Heart left ventricle (tissue), 13 donors: Measurements from ENCODE around the gene VIM.

Experiments
- CTCF ChIP-seq, 12 donors: fragments of 200-600 bp; sonication (generic) in 4 of 12; IDR thresholded peaks; one replicate each; pipeline versions ENCODE4 v1.5.0 to v1.8.0; 2018 to 2022; ENCODE audit warnings: antibody characterized with exemption in 12 of 12, mild to moderate bottlenecking in 5 of 12
- POLR2A ChIP-seq, 2 donors: fragments of 450-650 bp; IDR thresholded peaks; one replicate each; pipeline ENCODE4 v1.6.1; 2017; ENCODE audit warnings: antibody characterized with exemption in 2 of 2, mild to moderate bottlenecking in 2 of 2, moderate library complexity in 2 of 2
- donor health status: ischemic (EF 13 %, LVEDD 7.1; RV severe dilation, severe dysfunction).
- donor health status: DM: no; HTN: yes; CAD: no.
- donor health status: DM: no; HTN: no; CAD: no.
- donor health status: ischemic (EF 25% LVEDD 6.9; RV normal size, moderate dysfunction).
- donor health status: ischemic (EF 25% LVEDD 5.7; RV mildly dilated, moderate dysfunction).
- donor health status: ischemic (EF 35%, LVEDD 5.7; RV mildly dilated, moderate dysfunction).
- donor health status: nonischemic (EF 11% LVEDD 7.7; RV severe dilation, severe dysfunction).
- donor health status: DM: yes; HTN: yes; CAD: no.
- donor health status: PGD.
- donor health status: ischemic (EF 29% LVEDD 5.4; RV normal size, mild dysfunction).
- donor health status: nonischemic (EF 23%, LVEDD 6.1; RV moderate dilation, normal function).

- TF ChIP-seq CTCF (IDR thresholded peaks at IDR 0.05) = no peak
- TF ChIP-seq POLR2A (IDR thresholded peaks at IDR 0.05) = no peak
Measured at GRCh38 chr10:17214971-17215781, 12.9 kb upstream of the VIM start.
